ENCODE measurements around the gene WDFY3. TPM values are rescaled to one million over a fixed set of nuclear protein-coding genes. Genes with fewer than 3 reads are reported as not detected.

WDFY3 gene
- total RNA-seq, 2 donors from 2014 or later: 0.18 to 1.9 TPM

GRCh38 chr4:84803116-84803515, 163.4 kb downstream of the WDFY3 start:
- Mint-ChIP-seq H3K36me3 (no peaks in the 10 kb centered on the region), H3K27ac (no peak overlapping the region)
- ATAC-seq: no peak

GRCh38 chr4:84800256-84800655, 166.2 kb downstream of the WDFY3 start:
- Mint-ChIP-seq H3K9me3 (no peaks in the 10 kb centered on the region), H3K27ac (no peak overlapping the region)
- ATAC-seq: peak in 1 of 2 donors; percentile 53

More at GRCh38 chr4:84803116-84803515, 163.4 kb downstream of the WDFY3 start:
- DNase-seq (ENCODE audit: low spot score in 2 of 2): no peak
- H3K9me3 Mint-ChIP-seq: no peaks in the 10 kb centered on the region

GRCh38 chr4:84799318-84799717, 167.2 kb downstream of the WDFY3 start:
- Mint-ChIP-seq H3K27ac (no peak overlapping the region), H3K36me3 (no peaks in the 10 kb centered on the region), H3K9me3 (no peaks in the 10 kb centered on the region)
- ATAC-seq: no peak
- no peak for DNase-seq (ENCODE audit: low spot score in 2 of 2)

More at GRCh38 chr4:84800256-84800655, 166.2 kb downstream of the WDFY3 start:
- DNase-seq (ENCODE audit: low spot score in 2 of 2): no peak
- no peaks in the 10 kb centered on the region for H3K36me3 Mint-ChIP-seq

- H3K27ac Mint-ChIP-seq: no peak overlapping the region
- no peaks in the 10 kb centered on the region for H3K36me3 Mint-ChIP-seq
- no peaks in the 10 kb centered on the region for H3K9me3 Mint-ChIP-seq
- DNase-seq (ENCODE audit: low spot score in 2 of 2) (no peak), ATAC-seq (no peak)
Measured at GRCh38 chr4:84796394-84796793, 170.1 kb downstream of the WDFY3 start.

GRCh38 chr4:84792366-84793301, 173.9 kb downstream of the WDFY3 start:
- no peak for DNase-seq (ENCODE audit: low spot score in 2 of 2)
- Mint-ChIP-seq H3K9me3 (no peaks in the 10 kb centered on the region), H3K36me3 (no peaks in the 10 kb centered on the region), H3K27ac (no peak overlapping the region)
- ATAC-seq: no peak

- Mint-ChIP-seq H3K9me3 (no peaks in the 10 kb centered on the region), H3K27ac (no peak overlapping the region), H3K36me3 (no peaks in the 10 kb centered on the region)
- ATAC-seq (no peak), DNase-seq (ENCODE audit: low spot score in 2 of 2) (no peak)
Measured at GRCh38 chr4:84790769-84791565, 175.5 kb downstream of the WDFY3 start.

GRCh38 chr4:84786478-84786877, 180.0 kb downstream of the WDFY3 start:
- ATAC-seq (no peak), DNase-seq (ENCODE audit: low spot score in 2 of 2) (no peak)
- H3K36me3 Mint-ChIP-seq: no peaks in the 10 kb centered on the region
- H3K27ac Mint-ChIP-seq: no peak overlapping the region
- no peaks in the 10 kb centered on the region for H3K9me3 Mint-ChIP-seq

GRCh38 chr4:84782517-84782916, 184.0 kb downstream of the WDFY3 start:
- ATAC-seq (no peak), DNase-seq (ENCODE audit: low spot score in 2 of 2) (no peak)
- Mint-ChIP-seq H3K9me3 (no peaks in the 10 kb centered on the region), H3K36me3 (no peaks in the 10 kb centered on the region), H3K27ac (no peak overlapping the region)

- DNase-seq (ENCODE audit: low spot score in 2 of 2): no peak
- Mint-ChIP-seq H3K36me3 (no peaks in the 10 kb centered on the region), H3K9me3 (no peaks in the 10 kb centered on the region), H3K27ac (no peak overlapping the region)
- ATAC-seq: no peak
Measured at GRCh38 chr4:84780719-84781118, 185.8 kb downstream of the WDFY3 start.

- Mint-ChIP-seq H3K36me3 (no peaks in the 10 kb centered on the region), H3K9me3 (no peaks in the 10 kb centered on the region), H3K27ac (no peak overlapping the region)
- ATAC-seq (no peak), DNase-seq (ENCODE audit: low spot score in 2 of 2) (no peak)
Measured at GRCh38 chr4:84778041-84778440, 188.4 kb downstream of the WDFY3 start.

GRCh38 chr4:84767168-84767567, 199.3 kb downstream of the WDFY3 start:
- Mint-ChIP-seq H3K27ac (no peak overlapping the region), H3K36me3 (no peaks in the 10 kb centered on the region)
- peak in 1 of 2 donors; percentile 61 for ATAC-seq

GRCh38 chr4:84753321-84753972, 213.0 kb downstream of the WDFY3 start:
- Mint-ChIP-seq H3K9me3 (no peaks in the 10 kb centered on the region), H3K36me3 (no peaks in the 10 kb centered on the region), H3K27ac (no peak overlapping the region)
- ATAC-seq (no peak), DNase-seq (ENCODE audit: low spot score in 2 of 2) (no peak)

More at GRCh38 chr4:84767168-84767567, 199.3 kb downstream of the WDFY3 start:
- DNase-seq (ENCODE audit: low spot score in 2 of 2): no peak
- H3K9me3 Mint-ChIP-seq: no peaks in the 10 kb centered on the region

GRCh38 chr4:84751707-84752106, 214.8 kb downstream of the WDFY3 start:
- ATAC-seq: no peak
- no peak for DNase-seq (ENCODE audit: low spot score in 2 of 2)
- no peak overlapping the region for H3K27ac Mint-ChIP-seq
- no peaks in the 10 kb centered on the region for H3K9me3 Mint-ChIP-seq
- no peaks in the 10 kb centered on the region for H3K36me3 Mint-ChIP-seq

GRCh38 chr4:84750960-84751283, 215.6 kb downstream of the WDFY3 start:
- ATAC-seq: no peak
- Mint-ChIP-seq H3K36me3 (no peaks in the 10 kb centered on the region), H3K9me3 (no peaks in the 10 kb centered on the region), H3K27ac (no peak overlapping the region)
- DNase-seq (ENCODE audit: low spot score in 2 of 2): no peak

GRCh38 chr4:84750260-84750959, 216.1 kb downstream of the WDFY3 start:
- Mint-ChIP-seq H3K36me3 (no peaks in the 10 kb centered on the region), H3K9me3 (no peaks in the 10 kb centered on the region), H3K27ac (no peak overlapping the region)
- peak in 1 of 2 donors; percentile 50 for ATAC-seq
- DNase-seq (ENCODE audit: low spot score in 2 of 2): no peak

GRCh38 chr4:84740057-84740456, 226.4 kb downstream of the WDFY3 start:
- no peaks in the 10 kb centered on the region for H3K36me3 Mint-ChIP-seq
- ATAC-seq (no peak), DNase-seq (ENCODE audit: low spot score in 2 of 2) (no peak)
- no peaks in the 10 kb centered on the region for H3K9me3 Mint-ChIP-seq
- no peak overlapping the region for H3K27ac Mint-ChIP-seq

Measured in activated naive CD4-positive, alpha-beta T cell treated with anti-CD3 and anti-CD28 coated beads, Interleukin-2, amount 50 U/mL, for 72 hours (primary cell).